GM12864 (cell line): ENCODE results near the gene MSI2.

Experiments used
- DNase-seq: peaks from one replicate; pipeline ENCODE4 v3.0.0-alpha.2; 2011; ENCODE audit warnings: low read depth
- H3K4me3 ChIP-seq: 2 replicates; pipeline ENCODE4 v1.5.1; 2011; ENCODE audit warnings: mild to moderate bottlenecking, low read depth, low read length, control low read depth
- CTCF ChIP-seq: IDR thresholded peaks from 2 replicates; pipeline ENCODE4 v1.5.1; 2011; ENCODE audit warnings: low read depth, mild to moderate bottlenecking, moderate library complexity, low read length, control low read depth, inconsistent platforms; ENCODE audit errors: missing control alignments

The MSI2 gene

GRCh38 chr17:57484081-57484666 is 227.9 kb downstream of the MSI2 start:
- no peak for TF ChIP-seq CTCF
- no peak for DNase-seq
- no peak overlapping the region for H3K4me3 ChIP-seq

- no peak for TF ChIP-seq CTCF
- DNase-seq: no peak
These were observed 228.7 kb downstream of the MSI2 start for GRCh38 chr17:57484826-57485565.

GRCh38 chr17:57485566-57485865 is 229.2 kb downstream of the MSI2 start:
- H3K4me3 ChIP-seq: no peak overlapping the region
- TF ChIP-seq CTCF: no peak
- no peak for DNase-seq

More at GRCh38 chr17:57484826-57485565, 228.7 kb downstream of the MSI2 start:
- no peak overlapping the region for H3K4me3 ChIP-seq

GRCh38 chr17:57485916-57486881 is 229.9 kb downstream of the MSI2 start:
- DNase-seq: no peak
- no peak overlapping the region for H3K4me3 ChIP-seq
- TF ChIP-seq CTCF: no peak

GRCh38 chr17:57486882-57487301 is 230.6 kb downstream of the MSI2 start:
- TF ChIP-seq CTCF: no peak
- DNase-seq: no peak

GRCh38 chr17:57487573-57487972 is 231.2 kb downstream of the MSI2 start:
- no peak for DNase-seq
- no peak overlapping the region for H3K4me3 ChIP-seq
- no peak for TF ChIP-seq CTCF

More at GRCh38 chr17:57486882-57487301, 230.6 kb downstream of the MSI2 start:
- no peak overlapping the region for H3K4me3 ChIP-seq
